SIG-M5 treated with dmso at 0.1 percent for 504 hours (cell line): ENCODE measurements around the gene MEF2C.

ENCODE experiments used
- DNase-seq: peaks from one replicate; lab custom pipeline; 2025; ENCODE audit not compliant: unreplicated experiment; lab: John Stamatoyannopoulos, UW

MEF2C gene

DNA sequence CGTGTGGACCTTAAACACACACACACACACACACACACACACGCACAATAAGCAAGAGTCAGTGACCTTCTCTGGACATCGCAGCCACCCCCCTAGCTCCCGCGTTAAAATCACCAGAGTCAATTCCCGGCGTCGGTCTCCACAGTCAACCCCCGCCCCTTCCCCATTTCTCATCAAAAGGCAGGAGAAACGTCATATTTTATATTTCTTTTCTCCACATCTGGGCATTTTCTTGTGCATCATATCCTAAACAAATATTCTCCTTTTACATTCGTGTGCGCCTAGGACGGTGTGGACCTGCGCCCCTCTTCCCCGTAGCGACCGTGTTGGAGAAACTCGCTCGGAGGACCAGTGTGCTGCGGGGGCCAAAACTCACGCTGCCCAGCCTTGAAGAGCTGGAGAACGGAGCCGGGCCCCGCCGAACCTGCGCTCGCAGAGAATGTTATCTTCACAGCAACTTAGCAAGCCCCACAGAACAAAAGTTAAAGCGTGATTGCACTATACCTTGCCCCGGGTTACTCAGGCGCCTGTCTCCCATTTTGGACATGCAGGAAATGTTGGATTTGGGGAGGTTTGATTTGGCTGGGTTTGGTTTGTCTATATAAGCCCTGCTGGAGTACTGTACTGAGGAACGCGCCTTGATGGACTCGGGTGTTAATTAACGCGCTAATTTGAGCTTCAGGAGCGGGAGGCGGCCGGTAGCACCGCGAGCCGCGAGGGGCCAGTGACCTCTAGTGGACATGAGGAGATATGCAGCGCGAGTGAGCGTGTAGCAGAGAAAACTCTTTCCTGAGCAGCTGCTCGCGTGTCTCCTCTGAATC lies 192.4 kb downstream of the MEF2C start:
- peak; percentile 68 for DNase-seq

GRCh38 chr5:88689668-88690408 lies 193.1 kb downstream of the MEF2C start:
- no peak for DNase-seq

GRCh38 chr5:88688984-88689667 lies 193.9 kb downstream of the MEF2C start:
- DNase-seq = no peak

- no peak for DNase-seq
These were observed 194.6 kb downstream of the MEF2C start for GRCh38 chr5:88688156-88688983.

- no peak for DNase-seq
These were observed 195.5 kb downstream of the MEF2C start for GRCh38 chr5:88687373-88687911.

DNA sequence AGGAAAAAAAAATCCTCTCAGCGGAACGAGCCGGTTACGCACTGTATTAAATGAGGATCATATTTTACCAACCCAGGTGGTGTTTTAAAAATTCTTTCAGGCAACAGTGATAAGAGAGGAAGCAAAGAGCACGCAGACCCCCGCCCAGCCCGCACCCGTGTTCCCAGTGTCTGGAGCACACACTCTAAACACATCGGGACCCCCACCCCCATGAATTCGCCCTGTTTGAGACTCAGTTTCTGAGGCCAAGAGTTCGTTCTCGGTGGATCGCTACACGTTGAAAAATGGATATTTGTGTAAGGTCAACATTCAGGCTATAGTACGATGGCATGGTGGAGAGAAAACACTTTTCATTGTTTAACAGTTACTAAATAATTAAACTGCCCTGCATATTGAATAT lies 196.3 kb downstream of the MEF2C start:
- no peak for DNase-seq

DNA sequence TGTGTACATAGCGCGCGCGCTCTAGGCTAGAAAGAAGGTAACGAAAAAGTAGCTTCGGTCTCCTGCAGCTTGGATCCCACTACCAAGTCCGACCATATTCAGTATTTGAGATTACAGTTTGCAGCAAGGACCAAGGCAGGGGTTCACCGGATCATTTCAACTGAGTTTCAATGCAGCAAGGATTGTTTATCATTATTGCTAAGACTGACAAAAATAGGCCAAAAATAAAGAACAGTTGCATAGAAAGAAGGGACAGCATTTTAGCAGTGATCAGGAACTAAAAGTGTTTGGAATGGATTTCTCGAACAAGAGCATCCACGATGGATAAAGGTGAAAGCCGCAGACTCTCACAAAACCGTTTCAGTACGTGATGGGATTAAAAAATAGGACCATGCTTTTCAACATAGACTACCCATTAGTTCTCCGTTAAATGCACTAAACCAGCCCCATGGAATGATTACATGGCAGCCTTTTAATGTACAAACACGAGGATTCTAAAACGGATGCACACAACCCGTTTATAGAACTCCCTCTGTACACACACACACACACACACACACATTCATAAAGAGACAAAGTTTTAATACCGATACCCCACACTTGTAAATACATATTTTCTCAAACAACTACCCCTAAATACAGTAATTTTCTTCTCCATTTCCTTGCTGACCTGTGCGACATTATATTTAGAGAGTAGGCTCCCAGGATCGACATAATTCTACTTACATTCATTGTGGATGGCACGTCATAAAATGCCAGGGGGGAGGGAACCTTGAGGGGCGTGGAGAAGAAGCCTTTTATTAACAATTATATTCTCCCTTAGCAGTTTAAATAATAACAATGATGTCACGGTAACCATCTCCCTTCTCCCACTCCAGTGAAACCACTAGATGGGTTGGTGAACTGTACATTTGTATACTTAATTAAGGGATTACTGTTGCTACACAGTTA lies 197.1 kb downstream of the MEF2C start:
- no peak for DNase-seq

- DNase-seq = no peak
These were observed 199.4 kb downstream of the MEF2C start for GRCh38 chr5:88683506-88684135.

GRCh38 chr5:88682881-88683361 lies 200.1 kb downstream of the MEF2C start:
- DNase-seq = no peak

DNA sequence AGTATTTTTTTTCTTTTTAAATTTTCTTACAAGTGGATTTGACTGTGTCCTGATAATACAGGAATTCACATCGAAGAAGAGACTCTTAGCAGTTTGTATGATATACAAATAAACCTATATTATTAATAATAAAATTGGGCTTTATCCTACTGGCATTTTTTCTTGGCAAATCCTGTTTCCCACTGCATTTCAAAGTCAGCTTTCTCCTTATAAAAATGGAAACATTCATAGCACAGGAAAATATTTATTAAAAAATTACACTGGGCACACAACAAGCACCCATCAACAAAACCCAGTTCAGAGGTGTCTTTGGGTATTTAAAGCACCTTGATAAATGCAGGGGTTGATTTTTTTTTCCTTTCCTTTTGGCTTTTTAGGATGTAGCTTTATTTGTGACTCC lies 200.9 kb downstream of the MEF2C start:
- DNase-seq = no peak

GRCh38 chr5:88681211-88681803 lies 201.7 kb downstream of the MEF2C start:
- DNase-seq = no peak

DNA sequence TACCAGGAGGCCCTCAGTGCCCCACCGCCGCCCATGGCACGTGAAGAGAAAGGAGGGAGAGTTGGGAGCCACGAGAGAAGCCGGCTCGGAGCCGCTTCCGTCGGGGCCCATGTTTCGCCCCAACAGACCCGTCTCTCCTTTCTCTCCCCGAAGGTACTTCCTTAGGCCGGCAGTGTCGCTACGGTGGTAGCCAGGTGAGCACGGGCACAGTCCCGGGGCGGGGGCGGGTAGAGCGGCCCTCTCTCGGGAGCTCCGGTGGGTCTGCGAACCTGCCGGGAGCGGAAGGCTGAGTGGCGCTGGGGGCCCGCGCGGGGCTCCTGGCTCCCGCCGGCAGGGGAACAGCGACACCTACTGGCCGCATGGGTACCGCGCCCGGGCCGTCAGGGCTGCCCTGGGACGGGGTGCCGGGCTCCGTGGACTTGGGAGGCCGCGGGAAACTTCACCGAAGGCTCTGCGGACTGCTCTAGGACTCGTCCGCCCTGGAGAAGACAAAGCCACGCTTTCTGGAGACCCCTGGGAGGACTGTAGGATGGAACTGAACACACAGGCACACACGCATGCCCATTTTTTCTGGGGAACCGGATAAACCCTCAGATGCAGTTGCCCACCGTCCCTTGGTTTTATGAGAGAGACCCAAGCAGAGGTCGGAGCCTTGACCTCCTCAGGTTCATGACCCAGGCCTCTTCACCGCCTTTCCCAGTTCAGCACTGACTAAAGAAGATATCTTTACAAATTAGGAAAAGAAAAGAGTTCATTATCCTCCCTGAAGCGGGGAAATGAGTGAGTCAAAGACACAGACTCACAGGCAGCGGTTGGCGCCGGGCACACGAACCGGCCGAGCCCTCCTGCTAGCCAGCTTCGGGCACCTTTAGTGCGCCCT lies 202.5 kb downstream of the MEF2C start:
- peak; percentile 63 for DNase-seq

- DNase-seq = no peak
These were observed 203.3 kb downstream of the MEF2C start for GRCh38 chr5:88679638-88680037.

DNA sequence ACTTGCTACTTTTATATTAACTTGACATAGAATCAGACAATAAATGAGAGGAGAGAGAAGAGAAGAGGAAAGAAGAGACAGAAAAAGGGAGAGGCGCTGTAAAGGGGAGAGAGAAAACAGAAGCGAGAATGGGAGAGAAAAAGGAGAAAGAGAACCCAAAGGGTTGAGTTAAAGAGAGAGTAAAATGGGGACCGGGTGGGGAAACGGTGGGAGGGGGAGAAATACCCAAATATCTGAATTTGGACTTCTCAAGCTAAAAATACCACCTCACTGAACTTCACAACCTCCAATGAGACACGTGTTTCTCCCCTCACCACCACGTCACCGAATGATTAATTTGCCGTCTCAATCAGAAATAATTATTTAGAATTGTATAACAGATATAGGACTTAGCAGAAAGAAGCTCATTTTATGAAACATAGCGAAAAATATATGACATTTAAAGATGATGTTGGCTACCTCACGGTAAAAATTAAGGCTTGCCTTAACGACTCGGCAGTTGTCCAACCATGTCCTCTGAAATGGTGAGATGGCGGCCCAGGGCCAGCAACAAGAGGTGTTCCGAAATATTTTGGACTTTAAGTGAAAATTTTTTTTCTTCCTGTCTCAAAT lies 204.1 kb downstream of the MEF2C start:
- no peak for DNase-seq

DNA sequence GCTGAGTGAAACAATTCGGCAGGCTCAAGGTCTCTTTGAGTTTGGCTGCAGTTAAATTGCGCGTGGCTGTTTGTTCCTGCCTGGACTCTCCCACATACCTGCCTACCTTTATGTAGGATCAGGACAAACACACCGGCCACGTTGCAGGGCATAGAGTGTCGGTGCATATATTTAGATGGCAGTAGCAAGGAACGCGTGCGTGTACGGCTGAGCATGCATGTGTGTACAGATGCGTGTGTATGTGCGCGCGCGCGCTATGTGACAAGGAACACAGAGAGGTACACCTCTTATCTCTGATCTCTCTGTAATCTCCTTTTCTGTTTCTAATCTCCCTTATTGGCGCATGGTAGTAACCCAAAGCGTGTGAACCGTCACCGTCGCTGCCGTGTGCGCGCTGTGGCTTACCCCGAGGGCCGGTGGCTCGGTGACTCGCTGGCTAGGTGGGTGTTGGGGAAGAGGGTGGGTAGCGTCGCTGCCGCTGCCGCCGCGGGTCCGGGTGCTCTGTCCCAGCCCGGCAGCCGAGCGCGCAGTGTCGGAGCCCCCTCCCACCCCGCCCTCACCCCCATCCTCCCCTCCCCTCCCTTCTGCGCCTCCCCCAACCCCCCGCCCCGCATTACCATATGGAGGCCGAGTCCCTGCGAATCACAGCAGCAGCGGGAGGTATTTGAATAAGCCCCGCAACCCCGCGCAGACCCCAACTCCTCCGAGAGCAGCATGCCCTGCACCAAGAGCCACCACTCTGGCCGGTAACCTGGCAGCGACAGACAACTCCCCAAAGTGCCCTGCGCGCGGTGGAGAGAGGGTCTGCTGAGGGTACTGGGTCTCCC lies 204.8 kb downstream of the MEF2C start:
- no peak for DNase-seq

DNA sequence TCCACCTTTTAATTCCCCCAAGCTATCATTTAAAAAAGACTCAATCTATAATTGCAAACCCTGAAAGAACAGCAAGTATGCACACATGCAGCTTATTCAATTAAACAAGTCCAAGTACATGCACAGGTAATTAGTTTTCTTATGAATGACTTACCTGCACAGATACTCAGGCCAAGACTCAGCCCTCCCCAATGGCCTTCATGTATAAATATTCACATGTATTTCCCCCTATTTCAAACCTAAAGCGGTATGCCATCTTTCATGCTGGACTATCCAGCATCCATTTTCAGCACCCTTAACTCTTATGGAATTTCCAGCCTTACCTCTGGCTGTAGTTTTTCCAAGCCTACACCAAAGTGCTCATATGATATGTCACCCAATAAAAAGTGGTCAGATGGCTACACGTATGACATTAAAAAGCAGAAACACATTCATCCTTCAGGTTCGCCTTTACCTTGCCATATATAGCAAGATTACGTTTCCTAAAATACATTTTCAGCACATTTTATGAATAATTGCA lies 205.5 kb downstream of the MEF2C start:
- no peak for DNase-seq
